Activated naive CD8-positive, alpha-beta T cell treated with anti-CD3 and anti-CD28 coated beads, Interleukin-2, amount 50 U/mL, for 16 hours (primary cell): ENCODE results near the gene CYP17A1.

Source experiments
- DNase-seq: peaks from one replicate; pipeline ENCODE4 v3.0.0-alpha.2; 2020; ENCODE audit warnings: low read depth, low spot score

CYP17A1 gene

DNA sequence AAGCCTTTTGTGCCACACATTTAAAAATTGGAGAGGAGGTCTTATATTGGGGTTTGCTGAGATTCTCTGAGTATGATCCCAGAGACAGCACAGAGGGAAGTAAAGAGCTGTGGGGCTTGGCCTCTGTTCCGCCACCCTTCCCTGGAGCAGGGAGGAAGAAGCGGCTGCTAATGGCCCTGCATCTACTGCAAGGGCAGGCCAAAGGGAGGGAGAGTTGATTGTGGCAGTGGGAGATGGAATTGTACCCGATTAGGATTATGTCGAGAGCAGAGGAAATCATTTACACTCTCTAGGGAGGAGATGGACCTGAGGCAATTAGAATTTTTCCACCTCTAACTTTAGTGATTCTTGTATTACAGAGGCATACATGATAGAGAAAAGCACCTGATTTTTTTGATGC, 28.8 kb downstream of the CYP17A1 start:
- DNase-seq: no peak

DNA sequence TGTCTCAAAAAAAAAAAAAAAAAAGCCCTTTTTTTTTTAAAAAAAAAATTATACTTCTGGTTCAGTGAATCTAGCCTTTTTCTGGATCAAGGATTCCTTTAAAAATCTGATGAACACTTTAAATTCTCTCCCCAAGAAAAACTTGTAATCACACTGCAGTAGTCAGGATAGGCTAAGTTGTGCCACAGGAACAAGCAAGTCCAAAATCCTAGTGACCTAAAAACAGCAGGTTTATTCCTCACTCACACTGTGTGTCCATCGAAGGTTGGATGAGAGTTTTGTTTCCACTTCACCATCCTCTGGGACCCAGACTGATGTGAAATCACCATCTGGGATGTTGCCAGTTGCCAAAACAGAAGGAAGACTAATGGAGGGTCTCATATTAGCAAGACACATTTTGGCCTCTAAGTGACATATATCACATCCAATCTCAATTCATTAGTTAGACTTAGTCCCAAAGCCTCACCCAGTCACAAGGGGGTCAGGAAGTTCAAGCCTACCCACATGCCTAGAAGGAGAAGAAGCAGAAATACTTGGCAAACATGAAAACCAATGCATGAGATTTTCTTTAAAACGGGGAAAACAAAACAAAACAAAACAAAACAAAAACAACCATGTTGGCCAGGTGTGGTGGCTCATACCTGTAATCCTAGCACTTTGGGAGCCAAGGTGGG, 32.7 kb downstream of the CYP17A1 start:
- no peak for DNase-seq

DNA sequence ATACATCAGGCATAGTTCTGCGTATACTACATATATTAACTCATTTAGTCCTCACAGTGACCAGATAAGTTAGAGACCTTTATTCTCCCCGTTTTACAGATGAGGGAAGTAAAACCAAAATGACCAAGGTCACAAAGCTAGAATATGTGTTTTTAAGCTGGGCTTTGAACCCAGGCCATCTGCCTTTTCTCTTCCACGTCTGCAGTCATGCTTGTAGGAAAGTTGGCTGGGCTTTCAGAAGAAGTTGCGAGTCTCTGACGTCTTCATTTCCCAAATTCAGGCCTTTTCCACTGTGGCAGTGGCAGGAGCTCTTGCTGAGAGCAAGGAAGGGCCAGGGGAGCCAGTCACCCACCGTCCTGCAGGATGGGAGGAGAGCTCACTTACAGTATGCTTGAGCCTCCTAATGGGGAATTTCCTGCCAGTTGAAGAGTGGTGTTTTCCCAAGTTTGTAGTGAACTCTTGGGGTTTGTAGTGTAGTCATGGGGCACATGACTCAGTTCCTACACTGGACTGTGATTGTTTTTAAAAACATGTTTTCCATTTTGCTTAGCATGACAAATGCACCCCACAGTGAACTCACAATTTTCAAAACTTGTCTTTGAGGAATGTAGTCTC, 34.2 kb downstream of the CYP17A1 start:
- no peak for DNase-seq

DNA sequence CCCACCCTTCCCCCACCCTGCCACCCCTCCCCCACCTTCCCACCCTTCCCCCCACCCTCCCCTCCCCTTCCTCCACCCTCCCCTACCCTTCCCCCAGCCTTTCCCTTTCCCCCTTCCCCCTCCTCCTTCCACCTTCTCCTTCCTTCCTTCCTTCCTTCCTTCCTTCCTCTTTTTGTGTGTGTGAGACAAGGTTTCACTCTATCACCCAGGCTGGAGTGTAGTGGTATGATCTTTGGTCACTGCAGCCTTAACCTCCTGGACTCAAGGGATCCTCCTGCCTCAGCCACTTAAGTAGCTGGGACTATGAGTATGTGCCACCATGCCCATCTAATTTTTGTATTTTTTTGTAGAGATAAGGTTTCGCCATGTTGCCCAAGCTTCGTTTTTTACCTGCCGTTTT, 35.2 kb downstream of the CYP17A1 start:
- no peak for DNase-seq

DNA sequence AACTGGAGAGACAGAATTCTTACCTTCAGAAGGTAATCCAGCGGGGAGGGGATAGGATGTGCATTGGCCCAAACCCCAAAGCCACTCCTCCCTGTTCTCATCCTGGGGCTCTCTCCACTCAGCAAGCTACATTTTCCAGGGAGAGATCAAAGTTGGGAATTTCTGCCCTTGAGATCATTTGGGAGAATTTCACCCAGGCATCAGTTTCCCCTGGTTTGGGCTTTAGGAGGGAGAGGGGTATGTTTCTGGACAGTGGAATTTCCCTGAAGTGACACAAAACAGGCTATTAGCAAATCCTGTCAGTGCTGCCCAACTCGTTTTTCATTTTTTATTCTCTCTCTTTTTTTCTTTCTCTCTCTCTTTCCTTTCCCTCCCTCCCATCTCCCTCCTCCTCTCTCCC, 35.7 kb downstream of the CYP17A1 start:
- DNase-seq: no peak

DNA sequence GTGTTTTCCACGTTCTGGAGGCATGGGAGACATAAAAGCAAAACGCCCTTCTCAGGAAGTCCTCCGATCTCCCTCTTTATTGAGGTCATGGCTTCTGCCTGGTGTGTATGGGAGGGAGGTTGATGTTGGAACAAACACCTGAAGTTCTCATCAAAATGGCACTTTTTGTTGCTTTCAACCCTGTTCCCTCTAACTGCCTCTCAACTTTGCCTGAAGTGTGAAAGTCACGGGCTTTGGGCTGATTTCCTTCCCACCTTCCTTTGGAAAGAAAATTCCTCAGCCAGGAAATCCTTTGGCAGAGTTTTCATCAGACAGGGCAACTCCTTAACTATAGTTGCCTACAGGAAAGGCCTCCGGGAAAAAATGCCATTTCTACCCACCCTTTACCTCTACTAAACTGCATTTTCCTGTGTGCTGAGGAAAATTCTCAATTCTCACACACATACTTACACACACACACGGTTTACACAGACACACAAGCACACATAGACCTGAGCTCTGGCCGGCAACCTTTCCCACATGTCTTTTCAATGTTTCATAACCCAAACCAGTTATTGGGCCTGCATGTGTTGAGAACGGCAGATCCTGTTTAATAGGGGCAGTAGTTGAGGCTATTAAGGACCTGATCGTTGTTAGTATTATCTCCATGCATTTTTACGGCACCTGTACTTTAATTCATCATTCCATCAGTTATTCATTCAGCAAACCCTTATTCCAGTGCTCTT, 36.4 kb downstream of the CYP17A1 start:
- DNase-seq: no peak

DNA sequence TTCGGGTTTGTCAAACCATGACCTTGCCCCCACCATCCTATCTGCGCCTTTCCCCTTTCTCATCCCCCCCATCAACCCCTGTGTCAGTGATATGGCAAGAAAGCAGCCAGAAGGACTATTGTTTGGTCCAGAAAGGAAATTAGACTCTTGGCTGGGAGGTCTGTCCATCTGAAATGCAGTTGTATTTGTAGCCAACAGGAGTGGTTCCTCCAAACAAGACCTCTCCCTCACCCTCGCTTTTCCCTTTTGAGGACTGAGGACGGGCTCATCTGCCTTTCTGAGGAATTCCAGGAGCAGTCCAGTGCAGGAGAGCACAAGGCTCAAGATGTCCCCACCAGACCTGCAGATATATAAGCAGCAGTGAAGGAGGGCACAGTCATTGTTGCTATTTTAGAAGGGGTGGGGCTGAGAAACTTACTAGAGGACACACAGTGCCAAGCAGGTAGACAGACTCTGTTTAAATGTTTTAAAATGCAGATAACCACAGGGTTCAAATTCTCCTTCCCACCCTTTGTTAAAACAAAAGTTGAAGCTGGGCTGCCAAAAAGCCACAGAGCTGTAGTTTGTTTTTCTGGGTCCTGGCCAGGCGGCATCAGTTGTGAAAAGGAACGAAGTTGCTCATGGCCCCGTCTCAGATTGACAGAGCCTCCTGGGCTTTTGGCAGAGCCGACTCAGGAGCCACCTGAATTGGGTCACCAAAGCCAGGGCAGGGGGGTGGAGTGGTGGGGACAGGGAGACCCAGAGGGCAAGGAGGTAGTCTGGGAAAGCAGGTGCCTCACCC, 37.3 kb downstream of the CYP17A1 start:
- DNase-seq: no peak

DNA sequence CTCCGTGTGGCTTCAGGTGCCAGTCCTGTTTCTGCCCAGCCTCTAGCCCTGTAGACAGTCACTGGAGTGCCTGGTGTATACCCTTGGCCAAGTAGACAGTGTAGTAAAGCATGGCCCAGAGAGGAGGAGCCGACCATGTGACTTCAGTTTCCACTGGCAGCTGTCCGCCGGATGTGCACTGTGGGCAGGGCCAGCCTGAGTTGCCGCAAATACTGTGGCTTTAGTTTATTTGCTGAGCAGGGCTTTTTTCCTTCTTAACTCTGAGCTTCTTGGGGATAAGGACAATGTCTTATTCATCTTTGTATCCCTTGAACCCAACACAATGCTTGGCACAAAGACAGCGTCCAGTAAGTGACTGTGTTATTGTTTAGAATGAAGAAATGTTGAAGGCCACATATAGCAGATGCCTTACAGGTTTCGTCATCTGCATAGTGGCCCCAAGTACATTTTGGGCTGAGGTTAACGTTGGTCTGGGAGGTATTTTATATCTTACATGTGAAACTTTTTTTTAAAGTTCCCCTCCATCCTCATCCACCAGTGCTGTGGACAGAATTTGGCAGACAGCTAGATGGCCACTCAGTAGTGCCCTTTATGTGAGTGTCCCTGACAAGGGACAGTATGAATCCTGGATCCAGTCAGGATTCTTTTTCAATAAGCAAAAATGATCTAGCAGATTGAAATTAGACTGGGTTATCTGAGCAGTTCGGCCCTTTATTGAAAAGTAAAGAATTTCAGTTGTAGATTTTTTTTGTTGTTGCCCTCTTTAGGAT, 40.6 kb downstream of the CYP17A1 start:
- no peak for DNase-seq

DNA sequence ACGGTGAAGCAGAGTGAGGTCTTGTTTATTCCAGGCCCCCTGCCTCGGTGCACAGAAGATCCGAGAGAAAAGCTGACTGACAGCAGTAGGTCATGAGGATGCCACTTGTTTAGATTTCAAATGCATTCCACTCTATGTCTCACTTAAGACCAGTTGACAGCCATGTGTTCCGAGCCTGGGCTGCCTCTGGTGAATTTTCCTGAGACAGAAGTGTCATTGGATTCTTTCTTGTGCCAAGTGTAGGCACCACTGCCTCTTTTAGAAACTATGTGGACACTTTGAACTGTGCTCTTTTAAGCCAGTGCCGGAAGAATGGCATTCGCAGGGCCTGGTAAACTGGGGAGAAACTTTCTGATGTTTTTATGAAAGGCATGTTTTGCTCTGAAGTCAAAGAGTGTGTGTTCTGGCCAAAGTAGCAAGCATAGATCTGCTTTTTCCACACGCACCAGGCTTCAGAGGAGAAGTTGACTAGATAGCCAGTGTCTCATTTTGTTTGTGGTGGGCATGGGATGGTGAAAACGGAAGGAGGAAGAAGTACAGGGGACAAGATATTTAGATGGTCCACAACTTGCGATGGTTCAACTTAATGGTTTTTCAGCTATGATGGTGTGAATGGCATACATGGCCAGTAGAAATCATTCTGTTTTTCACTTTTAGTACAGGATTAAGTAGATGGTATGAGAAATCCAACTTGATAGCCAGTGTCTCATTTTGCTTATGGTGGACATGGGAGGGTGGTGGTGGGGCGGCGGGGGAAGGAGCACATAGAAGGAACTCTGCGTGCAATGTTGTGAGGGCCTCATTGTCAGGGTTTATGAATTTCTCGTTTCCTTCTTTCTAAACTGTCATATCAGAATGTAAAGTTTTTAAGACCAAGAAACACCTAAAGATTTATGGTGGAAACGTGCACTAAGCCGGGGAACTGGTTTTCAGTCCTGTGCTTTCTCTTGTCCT, 41.5 kb downstream of the CYP17A1 start:
- no peak for DNase-seq

DNA sequence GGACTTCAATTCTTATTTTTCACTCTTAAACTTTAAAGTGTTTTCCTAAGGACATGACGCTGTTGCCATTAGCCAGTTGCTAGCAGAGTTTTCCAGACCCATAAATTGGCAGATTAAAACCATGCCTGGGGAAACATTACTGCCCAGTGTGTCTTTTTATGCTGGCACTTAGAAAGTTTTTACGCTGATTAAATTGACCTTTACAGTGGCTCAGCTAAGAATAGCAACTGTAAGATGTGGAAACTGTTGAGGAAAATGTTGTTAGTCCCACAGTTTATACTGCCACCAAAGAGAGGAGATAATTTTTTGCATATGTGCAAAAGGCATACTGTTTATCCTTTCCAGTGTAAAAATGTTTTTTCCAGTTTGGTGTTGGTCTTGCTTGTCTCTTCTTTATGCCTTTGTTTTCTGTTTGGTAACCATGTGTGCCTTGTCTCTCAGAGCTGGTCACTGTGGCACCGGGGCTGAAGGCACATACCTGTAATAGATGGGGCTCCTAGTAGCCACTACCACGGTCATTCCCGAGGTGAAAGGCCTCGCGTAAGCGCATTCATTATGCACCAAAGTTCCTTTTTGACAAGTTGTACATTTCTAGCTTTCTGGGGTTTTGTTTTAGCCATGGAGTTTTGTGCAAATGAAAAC, 45.3 kb downstream of the CYP17A1 start:
- no peak for DNase-seq

DNA sequence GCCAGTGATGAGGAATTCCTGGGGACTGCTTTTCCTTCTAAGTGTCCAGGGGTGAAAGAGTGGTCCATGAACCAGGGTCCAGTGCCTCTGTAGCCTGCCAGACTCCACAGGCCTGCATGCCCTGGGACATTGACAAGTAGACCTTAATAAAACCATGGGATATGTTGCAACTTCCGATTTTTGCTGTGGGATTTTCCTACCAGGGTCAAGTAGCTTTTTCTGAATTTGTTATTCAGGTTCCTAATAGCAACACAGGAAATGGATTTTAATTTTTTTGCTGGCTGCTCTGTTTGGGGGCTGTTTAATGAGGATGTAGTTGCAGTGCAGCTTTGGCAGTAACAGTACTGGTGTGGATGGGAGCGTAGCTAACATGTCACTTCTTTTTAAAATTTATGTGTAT, 51.4 kb downstream of the CYP17A1 start:
- no peak for DNase-seq

DNA sequence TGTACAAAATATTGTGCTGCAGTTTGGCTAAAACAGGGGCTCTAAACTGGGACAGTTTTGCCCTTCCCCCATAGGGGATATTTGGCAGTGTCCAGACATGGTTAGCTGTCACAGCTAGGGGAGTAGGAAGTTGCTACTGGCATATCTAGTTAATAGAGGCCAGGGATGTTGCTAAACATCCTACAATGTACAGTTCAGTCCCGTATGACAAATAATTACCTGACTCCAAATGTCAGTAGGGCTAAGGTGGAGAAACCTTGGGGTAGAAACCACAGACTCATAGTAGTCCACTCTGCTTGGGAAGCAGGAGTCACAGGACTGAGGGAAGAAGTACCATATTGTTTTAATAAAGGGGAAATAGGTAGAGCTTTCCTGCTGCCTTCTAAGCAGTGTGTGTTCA, 53.6 kb downstream of the CYP17A1 start:
- no peak for DNase-seq

DNA sequence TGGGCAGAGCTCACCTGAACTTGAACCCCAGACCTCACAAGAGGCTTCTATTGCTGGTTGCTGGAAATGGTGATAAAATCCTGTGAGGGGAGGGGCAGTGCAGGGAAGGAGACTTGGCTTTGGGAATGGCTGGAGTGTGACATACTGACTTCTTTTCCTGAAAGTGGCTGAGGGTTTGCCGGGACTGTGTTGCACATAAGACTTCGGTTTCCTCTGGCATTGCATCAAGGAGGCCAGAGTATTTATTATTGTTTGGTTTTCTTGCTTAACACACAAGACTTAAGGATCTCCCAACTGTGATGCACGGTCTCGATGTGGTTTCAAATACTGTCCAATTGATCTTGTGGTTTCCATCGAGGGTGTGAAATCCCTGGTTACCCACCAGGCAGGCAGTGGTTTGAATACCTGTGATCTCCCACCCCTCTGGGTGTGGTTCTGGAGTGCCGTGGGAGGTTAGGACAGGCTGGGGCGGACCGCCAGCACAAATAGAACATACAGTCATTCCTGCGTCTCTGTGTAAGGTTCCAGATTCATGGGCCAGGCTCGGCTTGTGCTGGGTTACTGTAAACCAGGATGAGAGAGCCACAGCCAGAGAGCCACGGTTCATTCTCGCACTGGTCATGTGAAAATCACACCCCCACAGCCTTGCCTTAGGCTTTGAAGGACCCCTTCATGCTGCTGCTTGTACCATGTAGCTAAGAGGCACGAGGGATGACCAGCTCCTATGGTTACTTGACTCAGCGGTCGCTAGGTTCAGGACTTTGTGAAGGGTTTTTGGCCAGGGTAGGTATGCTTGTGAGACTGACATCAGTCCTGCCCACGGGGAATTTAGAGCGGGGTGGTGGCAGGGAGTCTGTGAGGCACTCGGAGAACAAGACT, 54.3 kb downstream of the CYP17A1 start:
- DNase-seq: no peak

DNA sequence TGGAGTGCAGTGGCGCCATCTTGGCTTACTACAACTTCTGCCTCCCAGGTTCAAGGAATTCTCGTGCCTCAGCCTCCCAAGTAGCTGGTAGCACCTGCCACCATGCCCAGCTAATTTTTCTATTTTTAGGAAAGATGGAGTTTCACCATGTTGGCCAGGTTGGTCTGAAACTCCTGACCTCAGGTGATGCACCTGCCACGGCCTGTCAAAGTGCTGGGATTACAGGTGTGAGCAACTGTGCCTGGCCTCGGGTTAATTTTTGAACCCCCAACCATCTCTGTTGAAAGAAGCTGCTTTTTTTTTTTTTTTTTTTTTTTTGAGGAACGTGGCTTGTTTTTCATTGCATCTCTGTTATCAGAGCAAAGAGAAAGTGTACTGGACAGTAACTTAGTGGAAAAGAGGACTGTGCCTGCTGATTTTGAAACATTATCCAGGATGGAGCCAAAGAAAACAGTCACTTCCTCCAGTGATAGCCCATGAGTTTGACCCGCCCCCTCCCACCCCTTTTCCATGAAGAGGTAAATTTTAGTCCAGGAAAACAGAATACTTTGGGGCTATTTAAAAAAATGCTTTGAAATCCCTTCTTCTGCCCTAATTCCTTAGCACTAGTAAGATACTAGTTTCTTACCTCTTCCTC, 55.2 kb downstream of the CYP17A1 start:
- no peak for DNase-seq

DNA sequence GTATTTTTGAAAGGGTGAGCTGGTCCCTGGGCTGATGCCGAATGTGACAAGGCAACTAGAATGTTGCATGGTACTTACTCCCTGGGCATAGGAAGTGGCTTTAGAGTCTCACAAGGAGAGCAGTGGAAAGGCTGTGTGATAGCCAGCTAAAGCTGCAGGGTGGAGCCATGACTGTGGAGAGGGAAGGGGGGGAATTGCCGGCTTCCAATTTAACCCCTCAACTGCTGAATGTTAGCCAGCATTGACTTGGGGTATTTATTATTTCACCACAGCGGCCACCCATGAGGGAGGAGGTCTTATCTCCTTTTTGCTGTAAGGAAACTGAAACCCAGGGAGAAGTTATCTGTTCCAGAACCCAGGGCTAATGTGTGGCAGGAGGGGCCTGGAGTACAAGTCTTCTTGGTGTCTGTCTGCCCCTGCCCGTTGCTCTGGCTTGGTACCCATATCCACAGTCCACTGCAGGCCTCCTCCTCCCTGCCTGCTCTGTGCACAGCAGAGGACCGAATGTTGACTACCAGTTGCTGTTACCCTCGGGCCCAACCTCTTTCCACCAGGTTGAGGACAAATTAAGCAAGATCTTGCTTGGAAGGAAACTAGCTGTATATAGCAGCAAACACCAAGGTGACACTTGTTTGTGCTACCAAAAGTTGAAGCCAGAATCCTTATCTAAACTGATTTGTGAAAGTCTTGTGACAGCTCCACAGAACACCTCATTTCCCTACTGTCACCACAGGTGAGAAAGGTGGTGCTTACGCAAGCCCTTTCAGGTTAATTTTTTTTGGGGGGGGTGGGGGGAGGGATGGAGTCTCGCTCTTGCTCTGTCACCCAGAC, 55.9 kb downstream of the CYP17A1 start:
- no peak for DNase-seq
